Mucosa of descending colon (tissue), 3 donors: ENCODE data around the gene FAF1. TPM values are rescaled to one million over a fixed set of nuclear protein-coding genes. Genes with fewer than 3 reads are reported as not detected.
A peak's percentile ranks its signal among the peaks of the same experiment; 100 is the strongest.

ENCODE experiments used
- ATAC-seq: fragments of 200-7000 bp; cut with Tn5 transposase; one replicate; pipeline ENCODE4 v1.9.1; 2020; ENCODE audit warnings: mild to moderate bottlenecking, moderate library complexity
- DNase-seq, 3 donors: peaks; one replicate each; pipeline ENCODE4 v3.0.0-alpha.2; 2020
- H3K36me3 ChIP-seq: fragments of 200-600 bp; one replicate; pipeline ENCODE4 v1.8.0; 2021; ENCODE audit warnings: low read depth, mild to moderate bottlenecking
- H3K4me1 ChIP-seq: fragments of 200-600 bp; one replicate; pipeline ENCODE4 v1.8.0; 2021; ENCODE audit warnings: low read depth, mild to moderate bottlenecking
- H3K4me3 ChIP-seq: fragments of 200-600 bp; one replicate; pipeline ENCODE4 v1.8.0; 2021; ENCODE audit warnings: mild to moderate bottlenecking
- H3K9me3 ChIP-seq: fragments of 200-600 bp; one replicate; pipeline ENCODE4 v1.8.0; 2021; ENCODE audit warnings: mild to moderate bottlenecking
- CTCF ChIP-seq: fragments of 200-600 bp; IDR thresholded peaks from one replicate; pipeline ENCODE4 v1.8.0; 2022; ENCODE audit warnings: antibody characterized with exemption, mild to moderate bottlenecking
- intact Hi-C, 2 donors: fragments of 100-400 bp; cut with DNase I in 1 of 2; cut with micrococcal nuclease in 1 of 2; formaldehyde crosslinking; loops; one replicate each; pipeline versions ENCODE4 v1.11.0 to v1.11.1; 2022; cut with DNase I, micrococcal nuclease
- total RNA-seq, 3 donors: library from RNA; stranded (reverse); fragmentation: NEBNext Ultra II Directional in 2 of 3; extraction: Animal tissue kit (Norgen Biotek cat#: 25700) in 2 of 3; gene quantifications; one replicate each; pipeline versions ENCODE4 v1.2.1 to v1.2.4, GENCODE V29; 2021 to 2023
- donor health status: DM: no; HTN: no; CAD: no; lungs with moderate emphysema.
- donor health status: DM: no; HTN: no; CAD: no.
- donor health status: DM: no; HTN: yes; CAD: no.

FAF1 gene
- total RNA-seq, 3 donors from 2014 or later: 48.6 to 70.9 (median 57.7) TPM

- intact Hi-C loops: no loop called here
- H3K4me3 ChIP-seq: no peak overlapping the region
- no peaks in the 10 kb centered on the region for H3K9me3 ChIP-seq
- no peak for DNase-seq
- no peaks in the 10 kb centered on the region for H3K4me1 ChIP-seq
- H3K36me3 ChIP-seq: no peaks in the 10 kb centered on the region
- no peak for ATAC-seq
- TF ChIP-seq CTCF: no peak
Measured at GRCh38 chr1:50615036-50615750, 344.9 kb downstream of the FAF1 start.

GRCh38 chr1:50611675-50612074, 348.4 kb downstream of the FAF1 start:
- Histone ChIP-seq H3K9me3 (no peaks in the 10 kb centered on the region), H3K4me3 (no peak overlapping the region), H3K36me3 (no peaks in the 10 kb centered on the region), H3K4me1 (no peaks in the 10 kb centered on the region)
- ATAC-seq (no peak), DNase-seq (no peak)
- TF ChIP-seq CTCF: no peak
- intact Hi-C loops: no loop called here

GRCh38 chr1:50610563-50610962, 349.5 kb downstream of the FAF1 start:
- no peak for TF ChIP-seq CTCF
- ATAC-seq (no peak), DNase-seq (no peak)
- Histone ChIP-seq H3K4me3 (no peak overlapping the region), H3K9me3 (no peaks in the 10 kb centered on the region), H3K4me1 (no peaks in the 10 kb centered on the region), H3K36me3 (no peaks in the 10 kb centered on the region)
- intact Hi-C loops: no loop called here

- intact Hi-C loops: no loop called here
- no peak for TF ChIP-seq CTCF
Measured at GRCh38 chr1:50609508-50609907, 350.6 kb downstream of the FAF1 start.

GRCh38 chr1:50605186-50605875, 354.7 kb downstream of the FAF1 start:
- Histone ChIP-seq H3K9me3 (no peaks in the 10 kb centered on the region), H3K4me3 (no peak overlapping the region), H3K4me1 (no peaks in the 10 kb centered on the region), H3K36me3 (no peaks in the 10 kb centered on the region)
- no peak for TF ChIP-seq CTCF
- peak; percentile 67 for ATAC-seq
- peak in 1 of 3 donors; percentile 67 for DNase-seq
- intact Hi-C loops: no loop called here

More at GRCh38 chr1:50609508-50609907, 350.6 kb downstream of the FAF1 start:
- no peak for ATAC-seq
- Histone ChIP-seq H3K4me1 (no peaks in the 10 kb centered on the region), H3K4me3 (no peak overlapping the region), H3K9me3 (no peaks in the 10 kb centered on the region), H3K36me3 (no peaks in the 10 kb centered on the region)
- DNase-seq: no peak
